IPS-18c (cell line): Measurements from ENCODE around the gene FIZ1.
"Not testable (repeated sequence)": the region's sequence is repeated elsewhere in the genome, so short reads cannot be mapped to it uniquely, and the experiment has no call there.

Experiments
- H3K4me3 ChIP-seq: 2 replicates; pipeline ENCODE4 v1.7.0; 2013; ENCODE audit warnings: low read depth, mild to moderate bottlenecking, low read length, moderate library complexity; ENCODE audit not compliant: insufficient read depth
- H3K9me3 ChIP-seq: one replicate; pipeline ENCODE4 v1.6.1; 2013; ENCODE audit warnings: mild to moderate bottlenecking, low read length, moderate library complexity; ENCODE audit not compliant: control insufficient read depth, insufficient read depth

Gene FIZ1

GRCh38 chr19:55573929-55574328 is 25.4 kb downstream of the FIZ1 start:
- H3K9me3 ChIP-seq, H3K4me3 ChIP-seq: not testable (repeated sequence)

GRCh38 chr19:55569477-55569876 is 29.8 kb downstream of the FIZ1 start:
- not testable (repeated sequence) for H3K9me3 ChIP-seq

GRCh38 chr19:55567708-55568328 is 31.5 kb downstream of the FIZ1 start:
- no peaks in the 10 kb centered on the region for H3K9me3 ChIP-seq
- H3K4me3 ChIP-seq, result no peak overlapping the region

More at GRCh38 chr19:55569477-55569876, 29.8 kb downstream of the FIZ1 start:
- H3K4me3 ChIP-seq, result not testable (repeated sequence)

- H3K4me3 ChIP-seq, result no peak overlapping the region; the same call in 1 of the 2 replicates
- no peaks in the 10 kb centered on the region for H3K9me3 ChIP-seq
Observed at GRCh38 chr19:55566823-55567222, 32.5 kb downstream of the FIZ1 start.

GRCh38 chr19:55563261-55563690 is 36.0 kb downstream of the FIZ1 start:
- H3K9me3 ChIP-seq, result no peaks in the 10 kb centered on the region
- no peak overlapping the region for H3K4me3 ChIP-seq

- no peak overlapping the region for H3K4me3 ChIP-seq
- H3K9me3 ChIP-seq, result no peaks in the 10 kb centered on the region
Observed at GRCh38 chr19:55559684-55560083, 39.6 kb downstream of the FIZ1 start.

- Histone ChIP-seq H3K4me3 (no peak overlapping the region; the same call in 1 of the 2 replicates), H3K9me3 (no peaks in the 10 kb centered on the region)
Observed at GRCh38 chr19:55554741-55555152, 44.6 kb downstream of the FIZ1 start.

GRCh38 chr19:55554302-55554701 is 45.0 kb downstream of the FIZ1 start:
- Histone ChIP-seq H3K9me3 (no peaks in the 10 kb centered on the region), H3K4me3 (no peak overlapping the region; the same call in 1 of the 2 replicates)

GRCh38 chr19:55553217-55554182 is 45.8 kb downstream of the FIZ1 start:
- Histone ChIP-seq H3K4me3 (no peak overlapping the region), H3K9me3 (no peaks in the 10 kb centered on the region)

- H3K9me3 ChIP-seq, result no peaks in the 10 kb centered on the region
- no peak overlapping the region for H3K4me3 ChIP-seq
Observed at GRCh38 chr19:55552620-55553019, 46.7 kb downstream of the FIZ1 start.

GRCh38 chr19:55552206-55552605 is 47.1 kb downstream of the FIZ1 start:
- no peak overlapping the region for H3K4me3 ChIP-seq
- no peaks in the 10 kb centered on the region for H3K9me3 ChIP-seq

GRCh38 chr19:55550321-55550650 is 49.0 kb downstream of the FIZ1 start:
- Histone ChIP-seq H3K4me3 (peak overlapping the region; percentile 50), H3K9me3 (no peaks in the 10 kb centered on the region)

- Histone ChIP-seq H3K9me3 (no peaks in the 10 kb centered on the region), H3K4me3 (peak overlapping the region; percentile 50)
Observed at GRCh38 chr19:55549500-55550320, 49.6 kb downstream of the FIZ1 start.

GRCh38 chr19:55546822-55547614 is 52.3 kb downstream of the FIZ1 start:
- no peak overlapping the region for H3K4me3 ChIP-seq

GRCh38 chr19:55546011-55546410 is 53.3 kb downstream of the FIZ1 start:
- Histone ChIP-seq H3K4me3 (no peak overlapping the region), H3K9me3 (no peaks in the 10 kb centered on the region)

More at GRCh38 chr19:55546822-55547614, 52.3 kb downstream of the FIZ1 start:
- no peaks in the 10 kb centered on the region for H3K9me3 ChIP-seq

GRCh38 chr19:55545443-55545842 is 53.9 kb downstream of the FIZ1 start, which contains the start of gene SBK3:
Gene SBK3, minus strand, starts transcription at chr19:55545543. Its CDS starts 0 bp downstream, at chr19:55545543.
- no peak within 1 kb of the TSS for H3K4me3 ChIP-seq
- no peaks in the 10 kb centered on the region for H3K9me3 ChIP-seq
